ENCODE results near the gene TGFBR3. TPM values are rescaled to one million over a fixed set of nuclear protein-coding genes. Genes with fewer than 3 reads are reported as not detected.

The TGFBR3 gene
- total and polyA plus RNA-seq, 8 donors = 4.2 to 689 (median 71.5) TPM

DNA sequence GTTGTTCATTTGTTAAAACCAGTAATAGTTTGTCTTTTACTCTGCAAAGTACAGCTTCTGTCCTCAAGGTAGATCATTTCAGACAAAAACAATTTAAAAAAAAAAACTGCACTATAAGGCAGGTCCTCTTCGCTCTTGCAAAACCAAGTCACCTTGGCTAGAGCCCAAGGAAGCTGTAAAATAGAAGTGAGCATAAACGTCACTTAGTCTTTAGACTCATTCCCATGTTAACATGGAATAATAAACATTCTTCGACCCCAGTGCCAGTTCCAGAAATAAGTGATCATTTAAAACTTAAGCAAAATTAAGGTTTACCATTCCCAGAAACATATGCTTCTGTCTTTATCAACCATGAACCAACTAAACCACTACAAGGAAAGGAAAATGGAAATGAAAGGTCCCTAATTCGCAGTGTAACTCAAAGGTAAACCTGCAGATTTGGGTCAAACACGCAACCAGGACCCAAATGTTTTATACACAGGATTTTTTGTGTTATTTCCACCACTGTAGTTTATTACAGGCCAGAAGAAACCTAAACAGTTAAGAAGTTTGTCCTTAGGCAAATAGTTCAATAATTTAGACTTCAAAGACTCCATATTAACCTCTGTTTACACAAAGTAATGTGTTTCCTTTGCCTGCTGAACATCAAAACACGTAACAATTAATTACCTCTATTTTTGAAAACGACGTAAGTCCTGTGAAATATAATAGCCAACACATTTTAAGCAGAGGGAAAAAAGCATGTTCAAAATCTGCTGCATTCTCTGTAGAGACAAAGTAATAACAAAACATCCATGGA, 54.6 kb downstream of the TGFBR3 start:
- WGBS, 5 donors = 58 to 77% (median 62%) methylated on average over 8 of the region's 8 CpGs
- DNase-seq = no peak
- Histone ChIP-seq H3K9me3 (no peaks in the 10 kb centered on the region), H3K4me3 (no peak overlapping the region), H3K27me3 (no peaks in the 10 kb centered on the region), H3K4me1 (peaks cover 26 to 59% (median 37%) of the 10 kb centered on the region in 4 donors), H3K36me3 (no peaks in the 10 kb centered on the region), H3K27ac (peak overlapping the region in 4 of 5 donors; percentile 9 to 70 (median 36))
- intact Hi-C loops (cut with DNase I; ENCODE audit: low total_unique reads) = no loop called here
- TF ChIP-seq EP300 (IDR thresholded peaks at IDR 0.05) (no peak), POLR2AphosphoS5 (IDR thresholded peaks at IDR 0.05) (no peak), POLR2A (IDR thresholded peaks at IDR 0.05) (no peak)
- TF ChIP-seq, protein P1, sequence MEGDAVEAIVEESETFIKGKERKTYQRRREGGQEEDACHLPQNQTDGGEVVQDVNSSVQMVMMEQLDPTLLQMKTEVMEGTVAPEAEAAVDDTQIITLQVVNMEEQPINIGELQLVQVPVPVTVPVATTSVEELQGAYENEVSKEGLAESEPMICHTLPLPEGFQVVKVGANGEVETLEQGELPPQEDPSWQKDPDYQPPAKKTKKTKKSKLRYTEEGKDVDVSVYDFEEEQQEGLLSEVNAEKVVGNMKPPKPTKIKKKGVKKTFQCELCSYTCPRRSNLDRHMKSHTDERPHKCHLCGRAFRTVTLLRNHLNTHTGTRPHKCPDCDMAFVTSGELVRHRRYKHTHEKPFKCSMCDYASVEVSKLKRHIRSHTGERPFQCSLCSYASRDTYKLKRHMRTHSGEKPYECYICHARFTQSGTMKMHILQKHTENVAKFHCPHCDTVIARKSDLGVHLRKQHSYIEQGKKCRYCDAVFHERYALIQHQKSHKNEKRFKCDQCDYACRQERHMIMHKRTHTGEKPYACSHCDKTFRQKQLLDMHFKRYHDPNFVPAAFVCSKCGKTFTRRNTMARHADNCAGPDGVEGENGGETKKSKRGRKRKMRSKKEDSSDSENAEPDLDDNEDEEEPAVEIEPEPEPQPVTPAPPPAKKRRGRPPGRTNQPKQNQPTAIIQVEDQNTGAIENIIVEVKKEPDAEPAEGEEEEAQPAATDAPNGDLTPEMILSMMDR (IDR thresholded peaks at IDR 0.05) = no peak

DNA sequence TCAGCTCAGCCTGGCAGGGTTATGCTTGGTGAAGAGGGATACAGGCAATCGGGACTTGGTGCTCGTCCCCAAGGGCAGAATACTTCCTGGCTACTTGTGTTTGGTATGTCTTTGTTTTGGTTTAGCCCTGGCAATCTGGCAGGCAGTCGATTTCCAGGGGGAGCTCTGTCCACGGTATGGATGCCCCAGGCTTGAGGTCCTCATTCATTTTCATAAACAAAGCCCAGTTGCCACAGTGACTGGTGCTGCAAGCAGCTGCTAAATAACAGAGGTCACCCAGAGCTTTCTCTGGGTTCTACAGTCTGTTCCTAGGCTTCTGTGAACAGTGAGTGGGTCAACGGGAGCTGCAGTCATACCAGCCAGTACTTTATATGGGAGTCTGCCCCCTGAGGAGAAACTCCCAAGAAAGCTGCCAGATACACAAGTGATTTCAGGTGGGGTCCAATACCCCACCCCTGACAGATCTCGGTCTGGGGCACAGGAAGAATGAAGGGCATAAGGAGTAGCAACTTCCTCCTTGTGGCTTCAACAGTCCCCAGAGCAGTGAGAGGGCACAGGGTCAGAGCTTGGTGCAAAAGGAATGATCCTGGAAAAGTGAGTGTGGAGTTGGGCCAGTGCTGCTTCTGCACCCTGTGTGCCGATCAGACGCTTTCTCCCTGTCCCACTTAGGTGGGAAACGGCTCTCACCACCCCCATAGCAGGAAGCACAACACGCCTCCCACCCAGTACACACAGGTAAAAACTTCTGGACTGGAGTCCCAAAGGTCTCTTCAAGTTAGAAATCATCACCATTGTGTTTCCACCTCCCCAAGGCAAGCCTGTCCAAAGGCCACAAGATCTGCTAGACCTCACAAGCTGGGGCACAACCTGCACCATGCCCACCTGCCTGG, 55.5 kb downstream of the TGFBR3 start:
- no peak overlapping the region for H3K4me3 ChIP-seq
- TF ChIP-seq POLR2A (IDR thresholded peaks at IDR 0.05) (no peak), POLR2AphosphoS5 (IDR thresholded peaks at IDR 0.05) (peak in 2 of 3 donors; percentile 37 to 76), EP300 (IDR thresholded peaks at IDR 0.05) (peak; percentile 54)
- TF ChIP-seq, protein P1 (IDR thresholded peaks at IDR 0.05) = peak in 1 of 7 experiments; percentile 8
- no peaks in the 10 kb centered on the region for H3K9me3 ChIP-seq
- WGBS, 5 donors = 40 to 60% (median 48%) methylated on average over 10 of the region's 10 CpGs
- H3K4me1 ChIP-seq = peaks cover 26 to 56% (median 37%) of the 10 kb centered on the region in 4 donors
- H3K36me3 ChIP-seq = no peaks in the 10 kb centered on the region
- no peaks in the 10 kb centered on the region for H3K27me3 ChIP-seq
- H3K27ac ChIP-seq = peak overlapping the region in 4 of 5 donors; percentile 9 to 70 (median 36)
- peak in 1 of 2 donors; percentile 82 for DNase-seq
- intact Hi-C loops (cut with DNase I; ENCODE audit: low total_unique reads) = no loop called here

DNA sequence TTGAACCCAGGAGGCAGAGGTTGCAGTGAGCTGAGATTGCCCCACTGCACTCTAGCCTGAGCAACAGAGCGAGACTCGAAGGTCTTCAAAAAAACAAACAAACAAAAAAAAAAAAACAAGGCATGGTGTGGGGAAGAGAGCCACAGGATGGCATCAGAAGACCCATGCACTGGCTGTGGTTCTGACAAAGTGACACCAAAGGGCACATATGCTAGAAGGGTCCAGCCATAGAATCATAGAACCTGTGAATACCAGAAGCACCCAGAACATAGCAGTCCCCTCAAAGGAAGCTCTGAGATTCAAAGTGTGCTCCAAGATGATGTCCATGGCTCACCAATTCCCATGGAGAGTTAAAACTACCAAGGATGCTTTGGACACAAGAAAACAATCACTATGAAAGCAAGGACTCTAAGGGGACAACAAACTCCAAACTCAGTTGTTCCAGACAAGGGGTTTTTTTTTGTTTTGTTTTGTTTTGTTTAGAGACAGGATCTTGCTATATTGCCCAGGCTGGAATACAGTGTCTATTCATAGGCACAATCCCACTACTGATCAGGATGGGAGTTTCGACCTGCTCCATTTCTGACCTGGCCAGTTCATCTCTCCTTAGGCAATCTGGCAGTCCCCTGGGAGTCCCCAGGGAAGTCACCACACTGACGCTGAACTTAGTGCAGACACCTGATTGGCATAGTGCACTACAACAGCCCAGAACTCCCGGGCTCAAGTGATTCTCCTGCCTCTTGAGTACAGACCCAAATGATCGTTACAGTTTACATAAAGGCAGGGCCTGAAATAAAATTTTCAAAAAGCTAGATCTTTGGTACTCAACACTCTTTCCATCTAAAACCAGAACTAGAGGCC, 56.4 kb downstream of the TGFBR3 start:
- H3K4me3 ChIP-seq = no peak overlapping the region
- H3K9me3 ChIP-seq = no peaks in the 10 kb centered on the region
- no peak for DNase-seq
- H3K4me1 ChIP-seq = peaks cover 26 to 56% (median 37%) of the 10 kb centered on the region in 4 donors
- 79 to 93% (median 88%) methylated on average over 6 of the region's 6 CpGs for WGBS, 5 donors
- no peak for TF ChIP-seq POLR2AphosphoS5 (IDR thresholded peaks at IDR 0.05)
- TF ChIP-seq, protein P1 (IDR thresholded peaks at IDR 0.05) = no peak
- TF ChIP-seq POLR2A (IDR thresholded peaks at IDR 0.05) = no peak
- TF ChIP-seq EP300 (IDR thresholded peaks at IDR 0.05) = no peak
- no peaks in the 10 kb centered on the region for H3K27me3 ChIP-seq
- H3K27ac ChIP-seq = peak overlapping the region in 3 of 5 donors; percentile 9 to 70 (median 54)
- intact Hi-C loops (cut with DNase I; ENCODE audit: low total_unique reads) = no loop called here
- no peaks in the 10 kb centered on the region for H3K36me3 ChIP-seq

Measured in stomach (tissue), 9 donors.